LoVo (cell line): ENCODE measurements around the gene PYY.
A peak's percentile ranks its signal among the peaks of the same experiment; 100 is the strongest.
"Not testable (repeated sequence)": the region's sequence is repeated elsewhere in the genome, so short reads cannot be mapped to it uniquely, and the experiment has no call there.

Experiments used
- DNase-seq: peaks from one replicate; pipeline ENCODE4 v3.0.0-alpha.2; 2016; ENCODE audit warnings: low spot score

Gene PYY

DNA sequence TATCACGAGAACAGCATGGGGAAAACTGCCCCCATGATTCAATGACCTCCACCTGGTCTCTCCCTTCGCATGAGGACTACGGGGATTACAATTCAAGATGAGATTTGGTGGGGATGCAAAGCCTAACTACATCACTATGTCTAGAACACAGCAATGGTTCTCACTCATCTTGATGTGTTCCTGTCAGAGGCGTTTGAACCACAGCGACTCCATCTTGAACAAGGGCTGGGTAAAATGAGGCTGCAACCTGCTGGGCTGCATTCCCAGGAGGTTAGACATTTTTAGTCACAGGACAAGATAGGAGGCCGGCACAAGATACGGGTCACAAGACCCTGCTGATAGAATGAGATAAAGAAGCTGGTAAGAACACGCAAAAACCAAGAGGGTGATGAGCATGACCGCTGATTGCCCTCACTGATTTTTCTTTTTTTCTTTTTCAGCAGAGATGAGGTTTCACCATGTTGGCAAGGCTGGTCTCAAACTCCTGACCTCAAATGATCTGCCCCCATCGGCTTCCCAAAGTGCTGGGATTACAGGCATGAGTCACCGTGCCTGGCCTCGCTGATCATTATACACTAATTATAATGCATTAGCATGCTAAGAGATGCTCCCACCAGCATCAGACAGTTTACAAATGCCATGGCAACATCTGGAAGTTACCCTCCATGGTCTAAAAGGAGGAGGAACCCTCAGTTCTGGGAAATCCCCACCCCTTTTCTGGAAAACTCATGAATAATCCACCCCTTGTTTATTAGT, 8.5 kb downstream of the PYY start:
- no peak for DNase-seq

DNA sequence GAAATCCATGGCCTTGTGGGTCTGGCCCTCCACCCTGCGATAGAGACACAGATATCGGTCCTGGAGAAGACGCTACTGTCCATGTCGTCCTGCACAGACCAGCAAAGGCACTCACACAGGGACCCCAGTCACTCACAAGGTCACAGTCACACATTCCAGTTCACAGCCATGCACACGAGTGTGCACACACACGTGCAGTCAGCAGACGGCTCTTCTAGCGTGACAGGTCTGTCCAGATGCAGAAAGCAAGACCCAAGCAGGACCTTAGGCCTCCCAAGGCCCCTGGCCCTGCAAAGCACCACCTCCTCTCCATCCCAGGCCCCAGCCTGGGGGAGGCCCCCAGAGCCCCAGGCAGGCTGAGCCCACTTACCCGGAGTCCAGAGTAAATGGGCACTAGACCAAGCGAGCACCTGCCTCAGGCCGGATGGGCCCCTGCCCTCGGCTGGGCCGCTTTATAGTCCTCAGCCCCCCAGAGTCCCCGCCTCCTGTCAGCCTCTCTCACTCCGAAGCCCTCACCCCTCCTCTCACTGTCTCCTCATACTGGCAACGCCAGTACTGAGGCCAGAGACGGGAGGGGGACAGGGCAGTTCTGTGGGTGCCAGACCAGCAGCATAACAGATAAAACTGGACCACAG, 11.6 kb downstream of the PYY start, which contains the start of gene PPY:
TSS of gene PPY (minus strand) at position 426 of the 635 bp plus-strand sequence. CDS start 822 bp downstream, outside the sequence.
- DNase-seq: no peak

DNA sequence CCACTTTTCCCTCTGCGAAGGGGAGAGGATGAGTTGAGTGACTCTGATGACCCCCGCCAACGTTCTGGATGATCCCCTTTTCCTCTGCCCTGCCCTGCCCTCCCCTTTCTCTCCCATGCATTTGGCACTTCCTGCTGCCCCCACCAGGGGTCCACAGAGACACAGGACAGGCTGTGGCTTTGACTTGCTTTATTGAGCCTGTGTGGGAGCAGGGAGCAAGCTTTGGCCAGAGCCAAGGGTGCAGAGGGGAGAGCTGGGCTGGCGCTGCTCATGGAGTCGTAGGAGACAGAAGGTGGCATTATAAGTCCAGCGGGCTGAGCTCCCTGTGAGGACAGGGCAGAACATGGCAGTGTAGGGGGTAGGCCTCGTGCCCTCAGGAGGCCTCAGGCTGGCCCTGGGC, 13.1 kb downstream of the PYY start:
- DNase-seq: peak; percentile 12

DNA sequence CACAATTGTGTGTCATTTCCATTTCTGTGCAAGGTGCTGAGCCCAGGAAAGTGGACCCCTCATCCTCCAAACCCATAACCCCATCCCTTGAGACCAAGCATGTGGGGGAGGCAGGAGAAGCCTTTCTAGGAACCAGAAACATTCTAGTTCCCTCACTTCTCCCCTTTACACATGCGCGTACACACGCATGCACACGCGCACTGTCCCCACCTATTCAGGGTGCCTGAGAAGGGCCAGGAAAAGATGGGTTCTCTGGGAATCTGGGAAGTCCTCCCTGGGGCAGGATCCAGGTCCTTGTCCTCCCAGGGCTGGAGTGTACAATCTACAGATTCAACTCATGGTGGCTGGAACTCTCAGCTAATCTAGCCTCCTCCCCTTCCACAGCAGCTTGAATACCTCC, 13.9 kb downstream of the PYY start:
- DNase-seq: no peak

DNA sequence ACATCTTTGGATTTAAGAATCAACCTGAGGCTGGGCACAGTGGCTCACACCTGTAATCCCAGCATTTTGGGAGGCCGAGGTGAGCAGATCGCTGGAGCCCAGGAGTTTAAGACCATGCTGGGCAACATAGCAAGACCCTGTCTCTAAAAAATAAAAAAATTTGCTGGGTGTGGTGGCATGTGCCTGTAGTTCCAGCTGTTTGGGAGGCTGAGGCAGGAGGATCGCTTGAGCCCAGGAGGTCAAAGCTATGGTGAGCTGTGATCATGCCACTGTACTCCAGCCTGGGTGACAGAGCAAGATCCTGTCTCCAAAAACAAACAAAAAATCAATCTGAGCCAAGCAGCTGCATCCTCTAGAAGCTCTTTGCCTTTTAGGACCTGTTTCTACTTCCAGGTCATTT, 14.3 kb downstream of the PYY start:
- not testable (repeated sequence) for DNase-seq

DNA sequence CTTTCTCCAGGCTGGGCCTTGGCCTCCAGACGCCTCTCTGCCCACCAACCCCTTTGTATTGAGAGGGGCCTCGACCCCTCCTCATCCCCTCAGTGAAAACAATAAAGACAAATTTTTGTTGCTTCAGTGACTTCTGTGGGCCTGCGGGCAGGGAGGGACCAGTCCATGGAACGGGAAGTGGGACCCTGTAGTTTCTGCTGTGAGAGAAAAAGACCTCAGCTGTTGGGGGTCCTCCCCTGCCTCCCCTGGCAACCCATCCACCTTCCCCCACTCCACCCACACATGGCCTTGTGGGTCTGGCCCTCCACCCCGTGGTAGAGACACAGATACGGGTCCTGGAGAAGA, 14.9 kb downstream of the PYY start:
- no peak for DNase-seq

DNA sequence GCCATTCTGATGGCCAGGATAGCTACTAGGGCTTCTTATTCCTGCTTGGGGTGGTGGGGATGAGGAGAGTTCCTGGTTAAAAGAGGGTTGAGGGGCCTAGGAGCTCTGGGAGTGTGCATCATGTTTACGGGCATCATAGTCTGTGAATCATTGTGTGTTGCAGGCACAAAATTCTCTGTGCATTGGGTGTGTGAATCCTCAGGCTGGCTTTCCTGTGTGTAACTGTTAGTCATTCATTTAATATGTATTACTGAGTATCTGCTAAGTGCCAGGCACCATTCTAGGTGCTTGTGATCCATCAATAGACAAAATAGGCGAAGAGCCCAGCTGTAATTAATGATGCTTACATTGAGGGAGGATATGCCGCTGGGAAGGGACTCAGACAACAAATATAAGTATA, 17.3 kb downstream of the PYY start:
- DNase-seq: no peak

DNA sequence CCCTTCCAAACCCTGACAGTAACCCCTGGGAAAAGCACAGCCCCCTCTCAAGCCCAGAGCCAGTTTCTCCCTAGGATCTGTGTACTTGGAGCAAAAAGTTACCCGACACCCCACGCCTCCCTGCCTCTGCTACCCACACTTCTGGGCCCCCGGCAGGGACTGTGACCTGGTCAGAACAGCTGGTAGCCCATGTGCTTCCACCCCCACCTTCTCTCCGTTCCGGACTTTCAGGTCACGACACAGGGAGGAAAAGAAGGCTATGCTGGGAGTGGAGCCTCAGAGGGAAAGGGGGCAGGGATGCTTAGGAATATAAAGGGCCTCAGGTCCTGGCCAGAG, 17.8 kb downstream of the PYY start:
- no peak for DNase-seq

DNA sequence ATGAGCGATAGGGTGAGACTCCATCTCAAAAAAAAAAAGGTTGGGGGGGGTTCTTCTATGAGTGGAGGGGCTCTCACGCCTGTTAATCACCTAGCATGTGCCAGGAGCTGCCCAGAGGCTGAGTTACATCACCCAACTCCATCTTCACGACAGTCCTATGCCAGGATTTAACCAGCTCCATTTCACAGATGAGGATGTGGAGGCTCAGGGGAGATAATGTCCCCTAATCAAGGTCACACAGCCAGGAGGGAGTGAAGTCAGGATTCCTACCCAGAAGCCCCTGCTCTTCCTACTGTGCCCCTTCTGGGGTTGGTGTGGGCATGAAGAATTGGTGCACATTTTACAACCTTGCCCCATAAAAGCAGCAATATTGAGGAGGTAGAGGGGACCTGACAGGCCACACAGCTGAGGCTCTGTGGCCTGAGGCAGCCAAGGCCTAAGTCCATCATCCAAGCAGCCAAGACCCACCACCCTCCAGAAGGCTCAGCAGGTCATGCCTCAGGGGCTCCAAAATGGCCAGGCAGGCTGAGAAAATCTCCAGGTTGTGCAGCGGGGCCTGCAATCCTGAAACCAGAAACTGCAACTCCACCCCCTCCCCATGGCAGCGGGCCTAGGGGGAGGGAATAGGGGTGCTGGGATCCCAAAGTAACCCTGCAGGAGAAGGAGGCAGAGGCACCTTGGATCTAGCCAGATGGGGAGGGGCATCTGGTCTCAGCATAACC, 18.4 kb downstream of the PYY start:
- no peak for DNase-seq

DNA sequence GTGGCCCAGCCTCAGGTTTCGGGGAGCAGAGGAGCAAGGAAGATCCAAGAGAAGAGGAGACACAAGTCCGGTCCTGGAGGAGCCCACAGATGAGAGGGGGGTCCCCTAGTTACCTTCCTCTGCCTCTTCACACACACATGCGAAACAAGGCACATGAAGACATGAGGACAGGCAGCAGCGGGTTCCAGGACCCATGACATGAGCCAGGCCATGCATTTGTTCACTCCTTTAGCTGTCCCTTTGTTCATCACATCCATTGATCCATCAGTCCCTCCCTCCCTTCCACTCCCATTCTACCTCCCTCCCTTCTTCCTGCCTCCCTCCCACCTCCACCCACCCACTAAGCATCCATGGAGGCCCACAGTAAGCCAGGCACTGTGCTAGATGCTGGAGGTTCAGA, 20.8 kb downstream of the PYY start:
- no peak for DNase-seq

DNA sequence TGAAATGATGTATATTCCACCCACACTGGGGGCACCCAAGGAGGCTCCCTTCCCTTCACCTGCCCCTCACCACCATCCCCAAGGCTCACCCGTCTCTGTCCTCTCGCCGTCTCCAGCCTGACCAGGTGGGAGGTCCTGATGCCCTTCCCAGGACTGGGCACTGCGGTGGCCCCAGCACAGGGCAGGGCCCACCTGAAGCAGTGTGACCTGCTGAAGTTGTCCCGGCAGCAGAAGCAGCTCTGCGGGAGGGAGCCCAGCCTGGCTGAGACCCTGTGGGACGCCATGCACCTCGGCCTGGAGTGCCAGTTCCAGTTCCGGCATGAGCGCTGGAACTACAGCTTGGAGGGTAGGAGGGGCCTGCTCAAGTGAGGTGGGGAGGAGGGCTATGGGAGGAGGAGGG, 21.4 kb downstream of the PYY start:
- DNase-seq: no peak

DNA sequence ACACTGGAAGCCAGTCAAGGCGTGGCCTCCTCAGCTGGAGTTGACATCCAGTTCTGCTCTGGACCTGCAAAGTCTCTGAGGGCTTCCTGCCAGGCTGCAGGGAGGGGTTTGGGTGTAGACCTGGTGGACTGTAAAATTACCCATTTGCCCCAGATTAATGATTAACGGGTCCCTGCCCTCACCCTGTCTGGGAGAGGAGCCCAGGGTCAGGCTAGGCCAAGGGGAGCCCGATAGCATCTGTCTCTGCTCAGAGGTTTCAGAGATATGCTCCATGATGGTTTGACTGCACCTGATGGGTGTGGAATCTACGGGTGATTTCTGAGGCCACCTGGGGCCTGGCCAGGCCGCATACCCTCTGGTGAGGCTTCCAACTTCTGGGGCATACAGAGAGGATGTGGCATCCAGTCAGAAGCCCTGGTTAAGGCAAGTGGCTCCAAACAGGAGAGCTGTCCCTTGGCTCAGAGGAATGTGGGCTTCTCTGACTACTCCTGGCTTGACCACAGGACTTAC, 22.6 kb downstream of the PYY start:
- peak; percentile 77 for DNase-seq

DNA sequence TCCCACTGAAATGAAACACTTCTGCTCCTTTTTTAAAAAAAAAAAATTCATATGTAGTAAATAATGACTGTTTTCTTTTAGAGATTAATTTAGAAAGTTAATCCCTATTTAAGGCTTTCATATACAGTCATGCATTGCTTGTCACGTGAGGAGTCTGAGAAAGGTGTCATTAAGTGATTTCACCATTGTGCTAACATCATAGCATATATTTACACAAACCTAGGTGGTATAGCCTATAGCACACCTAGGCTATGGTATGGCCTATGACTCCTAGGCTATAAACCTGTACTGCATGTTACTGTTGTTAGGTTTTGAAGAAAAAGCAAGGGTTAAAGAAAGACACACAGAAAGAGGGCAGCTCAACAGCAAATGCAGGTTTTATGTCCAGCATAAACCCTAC, 25.1 kb downstream of the PYY start:
- no peak for DNase-seq

DNA sequence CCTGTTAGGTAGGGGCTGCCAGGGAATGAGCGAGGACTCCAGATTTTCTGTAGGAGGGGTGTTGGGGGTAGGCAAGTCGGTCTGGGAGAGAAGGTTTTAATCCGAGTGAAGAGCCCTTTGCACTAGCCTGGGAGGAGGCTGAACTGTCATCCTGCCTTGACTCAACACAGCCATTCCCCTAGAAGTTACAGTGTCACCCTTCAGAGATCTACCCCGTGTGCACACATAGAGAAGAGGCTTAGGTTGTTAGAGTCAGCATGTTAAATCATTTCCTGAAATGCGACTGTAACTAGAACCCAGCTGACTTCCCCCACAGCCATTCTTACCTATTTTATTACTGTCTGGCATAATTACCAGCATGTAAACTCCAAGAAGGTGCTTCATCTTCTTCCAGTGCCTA, 25.8 kb downstream of the PYY start:
- not testable (repeated sequence) for DNase-seq

DNA sequence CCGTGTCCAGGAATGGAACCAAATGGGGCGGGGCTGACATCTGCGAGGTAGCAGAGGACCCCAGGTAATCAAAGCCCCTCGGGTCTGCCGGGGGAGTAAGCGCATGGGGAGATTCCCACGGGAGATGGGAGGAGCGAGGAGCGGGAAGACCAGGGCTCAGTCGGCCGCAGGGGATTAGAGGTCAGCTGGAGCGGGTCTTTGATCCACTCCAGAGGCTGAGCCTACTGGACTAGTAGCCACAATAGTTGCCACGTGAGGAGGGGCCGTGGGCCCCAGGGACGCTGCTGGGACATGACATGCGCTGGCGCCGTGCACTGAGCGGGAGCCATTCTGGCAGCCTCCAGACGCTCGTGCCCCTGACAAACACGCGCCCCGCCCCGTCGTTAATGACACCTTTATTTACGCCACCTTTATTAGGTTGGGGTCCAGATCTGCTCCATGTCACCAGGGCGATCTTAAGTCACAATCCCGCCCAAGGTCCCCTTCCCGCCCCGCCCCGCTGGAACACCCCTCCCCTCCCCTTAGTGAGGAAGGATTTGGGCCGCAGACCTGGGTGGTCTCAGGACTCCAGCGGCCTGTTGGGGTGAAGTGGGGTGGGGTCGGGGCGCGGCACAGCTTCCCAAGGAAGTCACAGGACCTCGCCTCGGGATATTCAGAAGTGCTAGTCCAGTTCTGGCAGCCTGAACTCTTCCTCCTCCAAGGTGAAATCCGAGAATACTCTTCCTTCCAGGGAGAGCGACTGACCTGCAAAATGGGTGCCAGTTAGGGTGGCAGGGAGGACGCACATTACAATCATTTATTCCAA, 26.5 kb downstream of the PYY start:
- no peak for DNase-seq

DNA sequence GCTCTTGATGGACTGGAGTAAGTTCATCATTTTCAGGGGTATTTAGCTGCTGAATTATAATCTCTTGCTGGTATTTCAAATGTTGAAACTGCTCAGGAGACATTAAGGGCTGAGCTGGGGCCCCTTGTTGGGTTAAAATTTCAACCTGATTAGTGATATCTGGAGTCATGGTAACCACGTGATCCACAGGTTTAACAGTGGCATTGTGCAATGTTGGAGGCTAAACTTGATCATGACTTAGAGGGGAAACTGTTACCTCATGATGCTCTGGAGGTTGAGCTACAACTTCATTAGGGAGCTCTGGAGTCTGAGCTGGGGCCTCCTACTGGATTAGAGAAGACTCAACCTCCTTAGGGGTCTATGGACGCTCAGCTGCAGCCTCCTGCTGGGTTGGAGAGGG, 29.2 kb downstream of the PYY start:
- no peak for DNase-seq

DNA sequence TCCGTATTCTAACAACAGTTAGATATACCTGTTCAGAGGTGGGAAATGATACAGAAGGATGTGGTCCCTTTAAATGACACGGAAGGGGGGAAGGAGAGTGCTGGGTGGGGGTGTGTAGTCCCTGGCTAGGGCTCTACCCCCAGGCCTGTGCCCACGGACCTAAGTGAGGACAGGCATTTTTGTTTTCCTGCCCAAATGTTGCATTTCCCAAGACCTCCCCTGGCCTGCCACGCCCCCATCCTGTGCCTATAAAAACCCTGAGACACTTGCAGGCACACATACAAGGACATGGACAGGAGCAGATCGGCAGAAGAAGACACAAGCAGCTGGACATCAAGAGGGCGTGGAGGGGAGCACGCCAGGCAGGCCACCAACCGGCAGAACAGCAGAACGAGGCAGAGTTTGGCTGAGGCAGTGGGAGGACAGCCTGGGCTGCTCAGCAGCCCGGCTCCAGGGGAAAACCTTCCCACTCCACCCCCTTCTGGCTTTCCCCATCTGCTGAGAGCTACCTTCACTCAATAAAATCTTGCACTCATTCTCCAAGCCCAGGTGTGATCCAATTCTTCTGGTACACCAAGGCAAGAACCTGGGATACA, 33.1 kb downstream of the PYY start:
- no peak for DNase-seq

DNA sequence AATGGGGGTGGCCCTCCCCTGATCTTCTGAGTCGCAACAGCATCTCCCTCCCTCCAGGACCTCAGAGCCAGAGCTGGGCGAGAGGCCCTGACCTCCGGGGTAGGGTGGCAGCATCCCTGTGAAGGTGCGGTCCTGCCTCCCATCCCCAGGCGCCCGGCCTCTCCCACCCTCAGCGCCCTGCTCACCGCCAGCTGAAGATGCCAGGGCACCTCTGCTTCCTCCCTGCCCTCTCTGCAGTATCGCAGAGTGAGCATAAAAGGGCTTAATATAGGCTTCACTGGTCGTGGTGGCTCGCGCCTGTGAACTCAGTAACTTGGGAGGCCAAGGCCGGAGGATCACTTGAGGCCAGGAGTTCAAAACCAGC, 35.7 kb downstream of the PYY start:
- DNase-seq: no peak

DNA sequence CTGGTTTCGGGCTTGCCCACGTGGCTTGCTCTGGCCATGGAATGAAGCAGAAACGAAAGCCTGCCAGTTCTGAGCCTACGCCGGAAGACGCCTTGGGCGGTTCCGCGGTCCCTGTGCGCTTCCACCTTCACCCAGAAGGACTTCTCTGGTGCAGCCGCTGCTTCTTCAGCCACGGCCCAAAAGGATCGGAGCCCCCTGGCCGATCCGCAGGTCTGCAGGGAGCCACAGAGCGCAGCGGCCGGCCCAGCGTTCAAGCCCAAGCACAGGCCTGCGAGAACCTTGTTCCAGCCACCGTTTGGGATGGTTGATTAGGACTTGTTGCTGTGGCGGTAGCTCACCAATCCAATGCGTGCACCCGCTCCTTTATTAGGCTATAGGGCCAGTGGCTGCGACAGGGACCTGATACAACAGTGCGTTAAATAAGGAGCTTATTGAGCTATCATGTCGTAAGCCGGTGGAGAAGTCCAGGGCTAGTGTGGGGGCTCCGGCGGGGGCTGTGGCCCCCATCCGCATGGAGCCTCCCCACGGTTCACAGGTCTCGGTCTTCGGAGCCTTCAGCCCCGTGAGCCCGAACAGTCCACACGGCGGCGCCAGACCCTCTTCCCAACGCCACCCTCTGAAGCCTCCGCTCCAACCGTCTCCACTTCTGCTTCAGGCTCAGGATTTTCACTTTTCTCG, 36.3 kb downstream of the PYY start:
- no peak for DNase-seq

DNA sequence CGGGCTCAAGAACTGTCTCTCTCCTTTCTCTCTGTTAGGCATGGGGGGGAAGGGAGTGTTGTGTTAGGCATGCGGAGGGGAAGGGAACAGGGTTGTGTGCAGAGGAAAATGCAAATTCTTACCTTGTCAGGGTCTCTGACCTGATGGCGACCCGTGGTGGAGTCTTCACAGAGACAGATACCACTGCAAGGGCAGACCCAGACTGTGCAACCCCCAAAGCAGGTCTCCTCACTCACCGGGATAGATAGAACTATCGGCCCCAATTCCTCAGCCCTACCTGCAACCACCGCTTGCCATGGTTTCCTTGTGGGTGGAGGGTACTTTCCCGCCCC, 36.8 kb downstream of the PYY start:
- DNase-seq: no peak

DNA sequence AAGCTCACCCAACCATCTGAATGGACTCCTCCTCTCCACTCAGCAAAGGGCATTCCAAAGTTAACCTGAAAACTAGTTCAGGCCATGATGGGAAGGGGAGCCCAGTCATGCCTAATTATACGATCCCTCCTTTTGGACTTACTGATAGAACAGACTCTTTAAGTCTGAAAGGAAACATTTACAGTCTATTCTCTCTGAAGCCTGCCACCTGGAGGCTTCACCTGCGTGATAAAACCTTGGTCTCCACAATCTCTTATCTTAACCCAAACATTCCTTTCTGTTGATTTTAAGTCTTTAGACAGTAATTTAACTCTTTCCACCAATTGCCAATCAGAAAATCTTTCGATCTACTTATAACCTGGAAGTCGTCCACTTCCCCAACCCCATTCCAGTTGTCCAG, 37.4 kb downstream of the PYY start:
- DNase-seq: no peak

DNA sequence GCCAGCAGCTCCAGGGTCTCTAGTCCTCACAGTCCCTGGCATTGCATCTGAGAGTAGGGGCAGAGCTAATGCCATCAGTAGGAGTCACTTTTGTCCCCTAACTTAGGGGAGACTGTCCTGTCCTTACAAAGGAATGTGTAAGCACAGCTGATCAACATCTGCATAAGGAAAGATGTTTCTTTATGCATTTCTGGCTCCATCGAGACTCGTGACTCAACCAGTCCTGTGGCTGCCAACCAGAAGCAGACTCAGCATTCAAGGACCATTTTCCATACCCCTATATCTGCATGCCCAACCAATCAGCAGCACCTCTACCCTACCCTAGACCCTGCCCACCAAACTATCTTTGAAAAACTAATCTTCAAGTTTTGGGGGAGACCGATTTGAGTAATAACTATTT, 38.2 kb downstream of the PYY start:
- no peak for DNase-seq
